Endothelial cell of umbilical vein (primary cell): ENCODE data around the gene FUBP3. TPM values are rescaled to one million over a fixed set of nuclear protein-coding genes. Genes with fewer than 3 reads are reported as not detected.
A peak's percentile ranks its signal among the peaks of the same experiment; 100 is the strongest.

ENCODE experiments used
- BruUV-seq: library from RNA; stranded (reverse); fragments of 400-500 nt; replicated peaks from 2 replicates; lab custom pipeline; 2021; lab: Mats Ljungman, UMichigan
- CTCF ChIA-PET: fragments of 300-600, 350-600 bp; sonication (Branson Sonifier 250); formaldehyde crosslinking; loops from one replicate; lab custom pipeline; 2021; ENCODE audit warnings: antibody characterized with exemption, inconsistent platforms; lab: Charles Lee
- POLR2A ChIA-PET: fragments of 300-600, 350-600 bp; sonication (Branson Sonifier 250); formaldehyde crosslinking; loops from one replicate; lab custom pipeline; 2021; ENCODE audit warnings: antibody characterized with exemption, inconsistent platforms; lab: Charles Lee
- DNase-seq: peaks from one replicate; pipeline ENCODE4 v3.0.0-alpha.2; 2011; ENCODE audit warnings: low read depth, low spot score
- FAIRE-seq: peaks from 2 replicates; lab custom pipeline; 2011; peaks lifted over from hg19 to GRCh38; lab: Jason Lieb, UNC
- H2AFZ ChIP-seq: 2 replicates; pipeline ENCODE4 v1.6.0; 2012; ENCODE audit warnings: low read depth, low read length, control low read depth, inconsistent platforms
- H3K27ac ChIP-seq: 2 replicates; pipeline ENCODE4 v1.5.1; 2011; ENCODE audit warnings: low read depth, mild to moderate bottlenecking, control low read depth, low read length, moderate library complexity; ENCODE audit not compliant: insufficient read depth
- H3K27me3 ChIP-seq, 2 experiments: 2 replicates each; pipeline versions ENCODE4 v1.6.0 to v1.6.1; 2011; ENCODE audit warnings: low read length in 2 of 2, mixed read lengths in 1 of 2; ENCODE audit not compliant: control insufficient read depth in 2 of 2, insufficient read depth in 2 of 2
- H3K36me3 ChIP-seq, 2 experiments: 2 replicates in 1 of 2; 3 replicates in 1 of 2; pipeline ENCODE4 v1.5.1; 2011; ENCODE audit warnings: low read length in 2 of 2, mild to moderate bottlenecking in 1 of 2, moderate library complexity in 1 of 2; ENCODE audit not compliant: control insufficient read depth in 2 of 2, insufficient read depth in 2 of 2; ENCODE audit errors: extremely low read depth in 1 of 2
- H3K4me1 ChIP-seq: 3 replicates; pipeline ENCODE4 v1.5.1; 2011; ENCODE audit warnings: mild to moderate bottlenecking, low read length; ENCODE audit not compliant: control insufficient read depth, insufficient read depth; ENCODE audit errors: extremely low read depth
- H3K4me2 ChIP-seq: 2 replicates; pipeline ENCODE4 v1.6.1; 2011; ENCODE audit warnings: low read length, control low read depth, mixed read lengths; ENCODE audit not compliant: insufficient read depth
- H3K4me3 ChIP-seq, 3 experiments: fragments of 200-600 bp in 1 of 3; sonication (generic), shearing (Covaris generic) in 1 of 3; replicated peaks in 1 of 3; 2 replicates each; pipeline ENCODE4 v1.5.1; 2011 to 2016; ENCODE audit warnings: control low read depth in 3 of 3, low read length in 3 of 3, mild to moderate bottlenecking in 2 of 3, inconsistent platforms in 1 of 3, low read depth in 1 of 3, moderate library complexity in 1 of 3; ENCODE audit not compliant: insufficient read depth in 1 of 3
- H3K79me2 ChIP-seq: 2 replicates; pipeline ENCODE4 v1.6.0; 2012; ENCODE audit warnings: low read length, inconsistent platforms; ENCODE audit not compliant: control insufficient read depth, insufficient read depth
- H3K9ac ChIP-seq: replicated peaks from 2 replicates; pipeline ENCODE3; 2011; ENCODE audit warnings: low read length, control low read depth; ENCODE audit not compliant: insufficient read depth; ENCODE audit errors: extremely low read depth
- H3K9me1 ChIP-seq: replicated peaks from 3 replicates; pipeline ENCODE4 v1.6.0; 2011; ENCODE audit warnings: mild to moderate bottlenecking, low read length; ENCODE audit not compliant: control insufficient read depth, insufficient read depth; ENCODE audit errors: extremely low read depth
- H3K9me3 ChIP-seq: replicated peaks from 2 replicates; pipeline ENCODE4 v1.5.1; 2012; ENCODE audit warnings: low read length, inconsistent platforms; ENCODE audit not compliant: control insufficient read depth, insufficient read depth
- H4K20me1 ChIP-seq: replicated peaks from 2 replicates; pipeline ENCODE3; 2011; ENCODE audit warnings: mild to moderate bottlenecking, low read length; ENCODE audit not compliant: control insufficient read depth, insufficient read depth; ENCODE audit errors: extremely low read depth
- CTCF ChIP-seq, 2 donors: IDR thresholded peaks; 1 replicate in 1 of 2; 2 replicates in 1 of 2; pipeline ENCODE4 v1.5.1; 2011; ENCODE audit warnings: low read length in 2 of 2, mild to moderate bottlenecking in 2 of 2, moderate library complexity in 2 of 2, control low read depth in 1 of 2, inconsistent platforms in 1 of 2, low read depth in 1 of 2; ENCODE audit not compliant: insufficient read depth in 1 of 2; ENCODE audit errors: extremely low read depth in 1 of 2
- EZH2 ChIP-seq: IDR thresholded peaks from 2 replicates; pipeline ENCODE4 v1.6.1; 2012; ENCODE audit warnings: borderline replicate concordance, low read depth, mild to moderate bottlenecking, moderate library complexity, low read length, inconsistent platforms; ENCODE audit not compliant: severe bottlenecking
- FOS ChIP-seq: IDR thresholded peaks from 2 replicates; pipeline ENCODE4 v1.6.1; 2011; ENCODE audit warnings: mild to moderate bottlenecking, low read length, moderate library complexity, borderline replicate concordance; ENCODE audit not compliant: insufficient read depth
- GATA2 ChIP-seq: IDR thresholded peaks from 2 replicates; pipeline ENCODE4 v1.7.0; 2011; ENCODE audit warnings: low read depth, mild to moderate bottlenecking, moderate library complexity, mixed read lengths, low read length; ENCODE audit not compliant: insufficient read length, insufficient read depth
- JUN ChIP-seq: IDR thresholded peaks from 2 replicates; pipeline ENCODE4 v1.6.1; 2011; ENCODE audit warnings: borderline replicate concordance, low read depth; ENCODE audit not compliant: insufficient read length, insufficient read depth
- MAX ChIP-seq: IDR thresholded peaks from 2 replicates; pipeline ENCODE4 v1.6.1; 2011; ENCODE audit not compliant: insufficient read depth, insufficient read length
- MYC ChIP-seq: IDR thresholded peaks from one replicate; pipeline ENCODE4 v1.6.1; 2011; ENCODE audit warnings: mild to moderate bottlenecking, low read depth, low read length
- POLR2A ChIP-seq: IDR thresholded peaks from 2 replicates; pipeline ENCODE4 v1.6.1; 2012; ENCODE audit warnings: low read depth, mild to moderate bottlenecking, control low read depth, low read length
- POLR2AphosphoS5 ChIP-seq: IDR thresholded peaks from 2 replicates; pipeline ENCODE4 v1.6.1; 2012; ENCODE audit warnings: low read depth, mild to moderate bottlenecking, control low read depth, low read length, moderate library complexity; ENCODE audit not compliant: insufficient read depth
- dilution Hi-C: fragments of 300-500 bp; cut with MboI; formaldehyde crosslinking; loops from one replicate; pipeline ENCODE4 v1.15.0; 2019; ENCODE audit warnings: low sequenced_read_pairs; ENCODE audit not compliant: extremely low pct_ligation_motif_present
- intact Hi-C: fragments of 100-400 bp; cut with micrococcal nuclease; formaldehyde crosslinking; loops from one replicate; pipeline ENCODE4 v1.10.0; 2022
- polyA plus RNA-seq, 4 experiments: library from polyadenylated mRNA; depleted of rRNA in 3 of 4; stranded (reverse) in 3 of 4; unstranded in 1 of 4; fragments of >200 nt; gene quantifications; 2 replicates each; pipeline versions ENCODE4 v1.2.1 to v1.2.3, GENCODE V29; 2011 to 2012; ENCODE audit warnings: missing spikeins in 1 of 4
- total RNA-seq: library from RNA; stranded (reverse); gene quantifications from 2 replicates; pipeline ENCODE4 v1.2.3, GENCODE V29; 2021

FUBP3 gene
- total and polyA plus RNA-seq, 2 donors (not counting 3 experiments of a cell fraction or from before 2014, with no cell fraction given): 19.4 to 50.9 TPM

- no peak overlapping the region for H3K4me3 ChIP-seq
- H3K36me3 ChIP-seq: peaks cover 13 to 14% of the 10 kb centered on the region in 2 experiments
- H2AFZ ChIP-seq: no peak overlapping the region
- H3K9me3 ChIP-seq: no peaks in the 10 kb centered on the region
- H3K9me1 ChIP-seq: no peaks in the 10 kb centered on the region
- no peak overlapping the region for H3K4me2 ChIP-seq
- TF ChIP-seq EZH2 (no peak), JUN (no peak), POLR2A (no peak), MAX (no peak), MYC (no peak), CTCF (IDR thresholded peaks at IDR 0.05; ENCODE audit: extremely low read depth in 1 of 2, insufficient read depth in 1 of 2, low read depth in 1 of 2, low read length in 2 of 2) (no peak), GATA2 (no peak), FOS (no peak), POLR2AphosphoS5 (no peak)
- H3K27ac ChIP-seq: no peak overlapping the region
- dilution Hi-C loops: no loop called here
- POLR2A ChIA-PET: no interaction called here
- H3K4me1 ChIP-seq: no peaks in the 10 kb centered on the region
- intact Hi-C loops: no loop called here
- no peak overlapping the region for H3K9ac ChIP-seq
- H3K79me2 ChIP-seq: no peaks in the 10 kb centered on the region
- no peaks in the 10 kb centered on the region for H4K20me1 ChIP-seq
- FAIRE-seq: peak; percentile 42
- BruUV-seq: no TSS peak
- no peaks in the 10 kb centered on the region for H3K27me3 ChIP-seq
- no peak for DNase-seq
- CTCF ChIA-PET: no interaction called here
Measured at GRCh38 chr9:130610862-130611707, 31.7 kb downstream of the FUBP3 start.
